ENCODE measurements around the gene FAM168A. TPM values are rescaled to one million over a fixed set of nuclear protein-coding genes. Genes with fewer than 3 reads are reported as not detected.

The FAM168A gene
- total RNA-seq, 1 experiment from 2014 or later, result 21.1 TPM

- Histone ChIP-seq H2AK5ac (ENCODE audit: insufficient read length, low read length) (no peak overlapping the region), H3K18ac (ENCODE audit: insufficient read length, low read depth, low read length) (no peak overlapping the region), H3K23me2 (ENCODE audit: insufficient read length, low read depth, low read length, poor library complexity, severe bottlenecking) (no peaks in the 10 kb centered on the region), H3K27ac (ENCODE audit: insufficient read length, low read depth, low read length) (no peak overlapping the region), H3K4ac (ENCODE audit: low read depth, low read length) (no peak overlapping the region), H2BK20ac (ENCODE audit: low read depth, low read length, poor library complexity, severe bottlenecking) (no peak overlapping the region), H3K79me1 (ENCODE audit: insufficient read depth, low read depth, low read length, poor library complexity, severe bottlenecking) (no peaks in the 10 kb centered on the region), H3K14ac (ENCODE audit: insufficient read depth, low read length) (no peak overlapping the region), H2AFZ (ENCODE audit: low read length) (no peak overlapping the region), H3K9ac (ENCODE audit: extremely low read depth, insufficient read length, low read length) (no peak overlapping the region), H3K56ac (ENCODE audit: insufficient read length, low read depth, low read length) (no peak overlapping the region), H2BK15ac (ENCODE audit: low read depth, low read length) (no peak overlapping the region), H3K23ac (ENCODE audit: insufficient read length, low read depth, low read length) (no peak overlapping the region), H2BK5ac (ENCODE audit: insufficient read length, low read length) (no peak overlapping the region), H3T11ph (ENCODE audit: low read length) (no peak overlapping the region), H3K9me3 (ENCODE audit: control insufficient read depth, low read depth, low read length) (no peaks in the 10 kb centered on the region), H3K4me2 (ENCODE audit: insufficient read depth, insufficient read length, low read length) (no peak overlapping the region), H2BK12ac (ENCODE audit: insufficient read length, low read depth, low read length) (no peak overlapping the region), H4K91ac (ENCODE audit: insufficient read length, low read depth, low read length) (no peak overlapping the region), H3K79me2 (ENCODE audit: insufficient read depth, low read length) (no peaks in the 10 kb centered on the region), H4K20me1 (ENCODE audit: control insufficient read depth, insufficient read depth, insufficient read length) (no peaks in the 10 kb centered on the region), H2BK120ac (ENCODE audit: low read depth, low read length, poor library complexity, severe bottlenecking) (no peak overlapping the region), H4K5ac (ENCODE audit: insufficient read length, low read depth, low read length) (no peak overlapping the region), H4K8ac (replicated peaks; ENCODE audit: insufficient read length, low read depth, low read length) (no peak overlapping the region), H3K4me1 (ENCODE audit: insufficient read depth, low read length) (no peaks in the 10 kb centered on the region), H3K27me3 (ENCODE audit: insufficient read depth, low read length) (no peaks in the 10 kb centered on the region)
- Mint-ChIP-seq H3K36me3 (ENCODE audit: insufficient read depth in 1 of 3, low read depth in 3 of 3) (peaks cover 2 to 24% (median 19%) of the 10 kb centered on the region in 3 experiments; a peak in 6 of 7 replicates), H3K9me3 (no peaks in the 10 kb centered on the region), H3K4me1 (peaks cover 22 to 28% of the 10 kb centered on the region in 2 experiments), H3K27ac (no peak overlapping the region; a peak in 1 of 7 replicates), H3K4me3 (no peak overlapping the region), H3K27me3 (ENCODE audit: low read depth) (no peaks in the 10 kb centered on the region)
- no CpG with 5 or more reads among the region's 5 CpGs for WGBS (ENCODE audit: extremely low coverage, insufficient read length, low lambda C conversion rate)
- no peak for DNase-seq
- no peak for TF ChIP-seq CTCF (conservative IDR thresholded peaks at IDR 0.05)
These were observed 194.4 kb downstream of the FAM168A start for GRCh38 chr11:73403541-73403940.
